ENCODE results near the gene ERGIC2. TPM values are rescaled to one million over a fixed set of nuclear protein-coding genes. Genes with fewer than 3 reads are reported as not detected.

ERGIC2 gene
- total and polyA plus RNA-seq, 2 of the 13 experiments (the other 11 are each of a cell fraction or from before 2014, with no cell fraction given) = 32.6 to 73.5 TPM

DNA sequence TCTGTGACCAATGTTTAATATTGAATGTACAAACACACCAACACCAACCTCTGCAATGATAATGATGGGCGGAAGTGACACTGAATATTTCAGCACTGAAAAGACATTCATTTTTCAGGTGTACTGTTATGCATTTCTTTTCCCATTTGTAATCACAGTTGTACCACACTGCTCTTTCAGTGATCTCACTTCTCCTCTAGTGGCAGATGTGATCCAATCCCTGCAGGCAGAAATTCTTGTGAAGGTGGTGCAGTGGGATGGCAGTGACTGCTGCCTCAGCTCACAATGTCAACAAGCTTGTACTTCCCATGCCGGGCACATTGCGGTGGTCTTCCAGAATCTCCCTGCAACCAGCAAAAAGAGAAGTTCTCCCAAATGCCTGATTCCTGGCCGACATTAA, 23.0 kb upstream of the ERGIC2 start:
- Histone ChIP-seq H2AFZ (ENCODE audit: low read length) (no peak overlapping the region), H3K4me3 (replicated peaks in 1 of 3; ENCODE audit: insufficient read depth in 1 of 3, low read depth in 2 of 3, low read length in 3 of 3) (no peak overlapping the region), H3K9ac (ENCODE audit: insufficient read depth, low read depth, low read length) (no peak overlapping the region), H3K4me2 (ENCODE audit: low read depth, low read length) (no peak overlapping the region), H3K4me1 (ENCODE audit: insufficient read depth, low read length) (no peaks in the 10 kb centered on the region), H3K79me2 (ENCODE audit: insufficient read depth, low read length) (no peaks in the 10 kb centered on the region), H4K20me1 (ENCODE audit: insufficient read depth, low read length) (no peaks in the 10 kb centered on the region), H3K27ac (ENCODE audit: extremely low read length, insufficient read depth, low read length) (no peak overlapping the region), H3K9me3 (ENCODE audit: low read length) (no peaks in the 10 kb centered on the region), H3K36me3 (replicated peaks in 1 of 2; ENCODE audit: control insufficient read depth in 1 of 2, insufficient read depth in 2 of 2, low read length in 2 of 2) (no peaks in the 10 kb centered on the region), H3K27me3 (ENCODE audit: control insufficient read depth in 1 of 2, insufficient read depth in 2 of 2, low read length in 2 of 2) (no peaks in the 10 kb centered on the region)
- FAIRE-seq (no peak), ATAC-seq (no peak), DNase-seq (ENCODE audit: low spot score) (no peak)
- CTCF ChIA-PET (ENCODE audit: low intra/inter-chr PET ratio, low total read pairs) = no interaction called here
- POLR2A ChIA-PET = no interaction called here
- no TSS peak for BruUV-seq (replicated peaks)
- in situ Hi-C loops (cut with HindIII; ENCODE audit: extremely low pct_ligation_motif_present, low pct_unique_long_range_greater_than_20kb) = no loop called here
- WGBS (ENCODE audit: low lambda C conversion rate) = 44% methylated on average over 4 of the region's 4 CpGs
- intact Hi-C loops (cut with micrococcal nuclease; ENCODE audit: unreplicated experiment) = no loop called here
- TF ChIP-seq PHF8 (CRISPR knock-in tag; IDR thresholded peaks at IDR 0.05) = no peak
- TF ChIP-seq ZSCAN12 (CRISPR knock-in tag; IDR thresholded peaks at IDR 0.05) = no peak
- TF ChIP-seq TFE3 (CRISPR knock-in tag; IDR thresholded peaks at IDR 0.05) = no peak
- TF ChIP-seq, protein P1, sequence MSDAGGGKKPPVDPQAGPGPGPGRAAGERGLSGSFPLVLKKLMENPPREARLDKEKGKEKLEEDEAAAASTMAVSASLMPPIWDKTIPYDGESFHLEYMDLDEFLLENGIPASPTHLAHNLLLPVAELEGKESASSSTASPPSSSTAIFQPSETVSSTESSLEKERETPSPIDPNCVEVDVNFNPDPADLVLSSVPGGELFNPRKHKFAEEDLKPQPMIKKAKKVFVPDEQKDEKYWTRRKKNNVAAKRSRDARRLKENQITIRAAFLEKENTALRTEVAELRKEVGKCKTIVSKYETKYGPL (CRISPR knock-in tag; IDR thresholded peaks at IDR 0.05) = no peak
- no peak for TF ChIP-seq HNF4G (IDR thresholded peaks at IDR 0.05; ENCODE audit: borderline replicate concordance, low read depth, low read length)
- TF ChIP-seq HNF4G (CRISPR knock-in tag; IDR thresholded peaks at IDR 0.05; ENCODE audit: borderline replicate concordance, low read depth) = no peak
- no peak for TF ChIP-seq NFE2L1 (CRISPR knock-in tag; IDR thresholded peaks at IDR 0.05; ENCODE audit: borderline replicate concordance)
- no peak for TF ChIP-seq SNAI1 (CRISPR knock-in tag; IDR thresholded peaks at IDR 0.05; ENCODE audit: borderline replicate concordance)
- TF ChIP-seq ZNF749 (CRISPR knock-in tag; IDR thresholded peaks at IDR 0.05; ENCODE audit: borderline replicate concordance) = no peak
- no peak for TF ChIP-seq AGO1 (IDR thresholded peaks at IDR 0.05; ENCODE audit: low read depth, low read length, poor library complexity, severe bottlenecking)
- no peak for TF ChIP-seq NFE2 (CRISPR knock-in tag; IDR thresholded peaks at IDR 0.05)
- TF ChIP-seq, protein P2, sequence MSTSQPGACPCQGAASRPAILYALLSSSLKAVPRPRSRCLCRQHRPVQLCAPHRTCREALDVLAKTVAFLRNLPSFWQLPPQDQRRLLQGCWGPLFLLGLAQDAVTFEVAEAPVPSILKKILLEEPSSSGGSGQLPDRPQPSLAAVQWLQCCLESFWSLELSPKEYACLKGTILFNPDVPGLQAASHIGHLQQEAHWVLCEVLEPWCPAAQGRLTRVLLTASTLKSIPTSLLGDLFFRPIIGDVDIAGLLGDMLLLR (CRISPR knock-in tag; IDR thresholded peaks at IDR 0.05) = no peak
- no peak for TF ChIP-seq ZBTB39 (CRISPR knock-in tag; IDR thresholded peaks at IDR 0.05)
- TF ChIP-seq, protein P3, sequence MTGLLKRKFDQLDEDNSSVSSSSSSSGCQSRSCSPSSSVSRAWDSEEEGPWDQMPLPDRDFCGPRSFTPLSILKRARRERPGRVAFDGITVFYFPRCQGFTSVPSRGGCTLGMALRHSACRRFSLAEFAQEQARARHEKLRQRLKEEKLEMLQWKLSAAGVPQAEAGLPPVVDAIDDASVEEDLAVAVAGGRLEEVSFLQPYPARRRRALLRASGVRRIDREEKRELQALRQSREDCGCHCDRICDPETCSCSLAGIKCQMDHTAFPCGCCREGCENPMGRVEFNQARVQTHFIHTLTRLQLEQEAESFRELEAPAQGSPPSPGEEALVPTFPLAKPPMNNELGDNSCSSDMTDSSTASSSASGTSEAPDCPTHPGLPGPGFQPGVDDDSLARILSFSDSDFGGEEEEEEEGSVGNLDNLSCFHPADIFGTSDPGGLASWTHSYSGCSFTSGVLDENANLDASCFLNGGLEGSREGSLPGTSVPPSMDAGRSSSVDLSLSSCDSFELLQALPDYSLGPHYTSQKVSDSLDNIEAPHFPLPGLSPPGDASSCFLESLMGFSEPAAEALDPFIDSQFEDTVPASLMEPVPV (CRISPR knock-in tag; IDR thresholded peaks at IDR 0.05) = no peak
- TF ChIP-seq U2AF2 (IDR thresholded peaks at IDR 0.05; ENCODE audit: low read depth, low read length) = no peak
- no peak for TF ChIP-seq CBX2 (IDR thresholded peaks at IDR 0.05; ENCODE audit: low read depth, low read length)
- TF ChIP-seq CBX2 (CRISPR knock-in tag; IDR thresholded peaks at IDR 0.05; ENCODE audit: low read depth) = no peak
- no peak for TF ChIP-seq ZNF713 (CRISPR knock-in tag; IDR thresholded peaks at IDR 0.05)
- no peak for TF ChIP-seq ZSCAN20 (CRISPR knock-in tag; IDR thresholded peaks at IDR 0.05; ENCODE audit: borderline replicate concordance)
- TF ChIP-seq ZNF446 (CRISPR knock-in tag; IDR thresholded peaks at IDR 0.05) = no peak

All from HepG2 (cell line).